Natural killer cell (primary cell): Measurements from ENCODE around the gene SERTAD1. TPM values are rescaled to one million over a fixed set of nuclear protein-coding genes. Genes with fewer than 3 reads are reported as not detected.

Experiments used
- ATAC-seq, 3 donors: fragments of 150-1000 bp in 2 of 3; fragments of 200-7000 bp in 1 of 3; cut with Tn5 transposase; 1 replicate in 1 of 3; 2 replicates in 2 of 3; pipeline ENCODE4 v1.10.0; 2021; ENCODE audit warnings: mild to moderate bottlenecking in 2 of 3, moderate library complexity in 2 of 3
- DNase-seq, 2 donors: peaks; one replicate each; pipeline versions ENCODE4 v3.0.0 to v3.0.0-alpha.2; 2013 to 2021; ENCODE audit warnings: mixed read lengths in 1 of 2
- H3K27ac ChIP-seq: one replicate; pipeline ENCODE4 v1.5.1; 2013; ENCODE audit warnings: mild to moderate bottlenecking, low read length
- H3K27me3 ChIP-seq: one replicate; pipeline ENCODE4 v1.6.1; 2013; ENCODE audit warnings: low read length; ENCODE audit not compliant: control insufficient read depth, insufficient read depth
- H3K36me3 ChIP-seq: one replicate; pipeline ENCODE4 v1.6.1; 2013; ENCODE audit warnings: low read length; ENCODE audit not compliant: control insufficient read depth, insufficient read depth
- H3K4me1 ChIP-seq: one replicate; pipeline ENCODE4 v1.6.1; 2013; ENCODE audit warnings: low read length; ENCODE audit not compliant: control insufficient read depth, insufficient read depth
- H3K4me3 ChIP-seq: one replicate; pipeline ENCODE4 v1.5.1; 2013; ENCODE audit warnings: low read length
- H3K9me3 ChIP-seq: one replicate; pipeline ENCODE4 v1.6.1; 2013; ENCODE audit warnings: low read length; ENCODE audit not compliant: control insufficient read depth, insufficient read depth
- H3K27ac Mint-ChIP-seq, 2 donors: one replicate each; pipeline ENCODE4 v1.8.0; 2022; ENCODE audit warnings: mild to moderate bottlenecking in 2 of 2, mixed read lengths in 2 of 2, moderate library complexity in 1 of 2
- H3K27me3 Mint-ChIP-seq, 2 donors: one replicate each; pipeline ENCODE4 v1.8.0; 2022; ENCODE audit warnings: low read depth in 2 of 2, mixed read lengths in 2 of 2
- H3K36me3 Mint-ChIP-seq: one replicate; pipeline ENCODE4 v1.8.0; 2022; ENCODE audit warnings: mixed read lengths
- H3K4me1 Mint-ChIP-seq, 2 donors: one replicate each; pipeline ENCODE4 v1.8.0; 2022; ENCODE audit warnings: mixed read lengths in 2 of 2
- H3K4me3 Mint-ChIP-seq: one replicate; pipeline ENCODE4 v1.8.0; 2022; ENCODE audit warnings: mild to moderate bottlenecking, moderate library complexity, mixed read lengths
- H3K9me3 Mint-ChIP-seq, 2 donors: one replicate each; pipeline ENCODE4 v1.8.0; 2022; ENCODE audit warnings: mixed read lengths in 2 of 2
- CTCF ChIP-seq: fragments of 200-600 bp; IDR thresholded peaks from one replicate; pipeline ENCODE4 v1.8.0; 2022; ENCODE audit warnings: antibody characterized with exemption
- WGBS: methylation state at CpG from one replicate; pipeline ENCODE4 v1.1.7; 2013; ENCODE audit warnings: missing lambda C conversion rate; ENCODE audit not compliant: insufficient coverage; 5-methylcytosine and 5-hydroxymethylcytosine counted together
- intact Hi-C: fragments of 100-400 bp; cut with micrococcal nuclease; formaldehyde crosslinking; loops from one replicate; pipeline ENCODE4 v1.14.2; 2022
- total RNA-seq, 4 donors: library from RNA; stranded (reverse); fragments of 120-200 nt in 1 of 4; gene quantifications; one replicate each; pipeline versions ENCODE4 v1.2.3 to v1.2.4, GENCODE V29; 2013 to 2022

SERTAD1 gene
- total RNA-seq, 3 donors from 2014 or later (not counting 1 experiment from before 2014, with no cell fraction given) = 31.2 to 53.5 (median 38.7) TPM

- Mint-ChIP-seq H3K9me3 (no peaks in the 10 kb centered on the region), H3K27me3 (peaks cover 0 to 6% of the 10 kb centered on the region in 2 donors), H3K27ac (no peak overlapping the region), H3K4me1 (no peaks in the 10 kb centered on the region), H3K36me3 (no peaks in the 10 kb centered on the region), H3K4me3 (no peak overlapping the region)
- ATAC-seq (no peak), DNase-seq (no peak)
- 95% methylated on average over 10 of the region's 10 CpGs for WGBS
- Histone ChIP-seq H3K4me3 (no peak overlapping the region), H3K9me3 (no peaks in the 10 kb centered on the region), H3K27me3 (no peaks in the 10 kb centered on the region), H3K4me1 (no peaks in the 10 kb centered on the region), H3K27ac (no peak overlapping the region), H3K36me3 (no peaks in the 10 kb centered on the region)
- intact Hi-C loops = no loop called here
- no peak for TF ChIP-seq CTCF
Measured at GRCh38 chr19:40387155-40387554, 38.6 kb downstream of the SERTAD1 start.

GRCh38 chr19:40383668-40384248, 42.0 kb downstream of the SERTAD1 start:
- H3K27me3 Mint-ChIP-seq = peaks cover 0 to 6% of the 10 kb centered on the region in 2 donors
- ATAC-seq (no peak), DNase-seq (no peak)
- H3K27ac Mint-ChIP-seq = no peak overlapping the region
- Histone ChIP-seq H3K4me3 (no peak overlapping the region), H3K36me3 (no peaks in the 10 kb centered on the region), H3K9me3 (no peaks in the 10 kb centered on the region), H3K4me1 (no peaks in the 10 kb centered on the region), H3K27me3 (no peaks in the 10 kb centered on the region), H3K27ac (no peak overlapping the region)
- no peaks in the 10 kb centered on the region for H3K4me1 Mint-ChIP-seq
- intact Hi-C loops = no loop called here
- WGBS = 90% methylated on average over 28 of the region's 28 CpGs
- no peak overlapping the region for H3K4me3 Mint-ChIP-seq
- H3K36me3 Mint-ChIP-seq = no peaks in the 10 kb centered on the region
- no peak for TF ChIP-seq CTCF
- H3K9me3 Mint-ChIP-seq = no peaks in the 10 kb centered on the region

- no peaks in the 10 kb centered on the region for H3K9me3 Mint-ChIP-seq
- no peak for ATAC-seq
- H3K27me3 ChIP-seq = no peaks in the 10 kb centered on the region
- peaks cover 0 to 2% of the 10 kb centered on the region in 2 donors for H3K27me3 Mint-ChIP-seq
- H3K4me3 Mint-ChIP-seq = no peak overlapping the region
- H3K27ac ChIP-seq = no peak overlapping the region
- H3K36me3 Mint-ChIP-seq = no peaks in the 10 kb centered on the region
- no peak overlapping the region for H3K4me3 ChIP-seq
- intact Hi-C loops = no loop called here
- peaks cover 4% of the 10 kb centered on the region for H3K36me3 ChIP-seq
- no peak for TF ChIP-seq CTCF
- H3K9me3 ChIP-seq = no peaks in the 10 kb centered on the region
- no peaks in the 10 kb centered on the region for H3K4me1 ChIP-seq
- no peaks in the 10 kb centered on the region for H3K4me1 Mint-ChIP-seq
- peak overlapping the region in 1 of 2 donors; percentile 9 for H3K27ac Mint-ChIP-seq
- DNase-seq = no peak
- 87% methylated on average over 3 of the region's 3 CpGs for WGBS
Measured at GRCh38 chr19:40381321-40381720, 44.5 kb downstream of the SERTAD1 start.
